Stimulated activated CD8-positive, alpha-beta memory T cell treated with anti-CD3 and anti-CD28 coated beads, Interleukin-12 subunit alpha, Interleukin-12 subunit beta, amount 100 ng/mL, for 24 hours (primary cell): ENCODE data around the gene HNRNPA3.
A peak's percentile ranks its signal among the peaks of the same experiment; 100 is the strongest.
"Not testable (repeated sequence)": the region's sequence is repeated elsewhere in the genome, so short reads cannot be mapped to it uniquely, and the experiment has no call there.

Source experiments
- DNase-seq: peaks from one replicate; pipeline ENCODE4 v3.0.0-alpha.2; 2020; ENCODE audit errors: extremely low read depth

Gene HNRNPA3

DNA sequence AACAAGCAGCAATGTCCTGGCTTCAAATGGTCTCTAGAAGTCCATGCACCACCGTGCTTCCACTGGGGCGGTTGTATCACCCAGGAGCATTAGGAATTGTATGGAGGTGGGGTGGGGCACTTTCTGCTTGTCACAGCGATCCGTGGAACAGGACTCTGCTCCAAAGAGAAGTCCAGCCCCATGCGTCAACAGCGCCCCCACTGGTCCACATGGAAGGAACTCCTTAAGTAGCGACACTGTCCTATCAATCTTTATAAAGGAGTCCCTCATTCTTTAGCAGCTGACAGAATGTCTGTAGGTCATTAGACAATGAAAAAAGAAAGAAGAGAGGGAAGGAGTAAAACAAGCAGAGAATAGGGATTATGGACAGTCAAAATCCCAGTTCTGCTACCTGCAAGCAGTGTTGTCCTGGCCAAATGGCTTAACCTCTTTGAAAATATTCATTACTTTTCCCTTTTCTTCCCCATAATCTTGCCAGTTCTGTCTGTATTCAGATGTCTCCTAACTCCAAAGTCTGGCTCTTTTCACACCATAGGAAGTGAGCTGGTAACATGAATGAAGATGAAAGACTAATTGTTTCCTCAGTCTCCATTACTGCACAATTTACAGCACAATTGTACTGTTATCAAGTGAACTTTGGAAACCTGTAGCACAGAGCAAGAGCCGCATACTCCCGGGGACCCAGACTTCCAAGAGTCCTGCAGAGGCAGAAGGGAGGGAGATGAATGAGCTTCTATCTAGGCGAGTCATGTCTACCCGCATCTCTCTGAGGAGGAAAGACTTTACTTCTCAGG, 42.0 kb downstream of the HNRNPA3 start:
- DNase-seq = no peak

DNA sequence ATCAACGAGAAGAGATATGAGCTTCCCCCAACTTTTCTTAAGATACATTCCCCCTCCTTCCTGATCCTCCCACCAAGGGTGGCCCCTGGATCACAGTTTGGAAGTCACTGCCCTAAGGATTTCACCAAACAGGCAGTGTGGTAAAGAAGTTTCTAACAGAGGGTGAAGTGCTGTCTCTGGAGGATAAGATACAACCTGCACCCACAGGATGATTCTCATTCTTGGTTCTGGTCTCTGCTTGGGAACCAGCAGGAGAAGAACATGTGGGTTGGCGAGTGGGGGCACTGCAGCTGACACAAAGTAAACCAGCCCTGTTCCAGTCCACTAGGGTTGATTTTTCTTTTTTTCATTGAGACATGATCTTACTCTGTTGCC, 42.6 kb downstream of the HNRNPA3 start:
- DNase-seq = no peak

DNA sequence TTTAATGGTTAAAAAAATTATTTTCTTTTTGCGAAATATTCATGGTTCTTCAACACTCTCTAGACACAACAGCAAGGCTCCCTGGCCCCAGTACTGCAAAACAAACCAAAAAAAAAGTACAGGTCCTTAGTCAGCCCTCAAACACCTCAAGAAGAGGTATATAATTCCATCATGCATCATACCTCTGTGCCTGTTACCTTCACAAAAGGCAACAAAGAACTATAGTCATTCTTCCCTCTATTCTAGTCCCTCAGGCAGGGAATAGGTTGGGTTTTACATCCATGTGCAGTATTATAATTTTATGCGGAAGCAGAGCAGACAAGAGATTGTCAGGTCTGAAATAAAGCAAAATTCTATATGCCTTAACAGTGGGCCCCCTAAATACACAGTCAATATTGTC, 43.4 kb downstream of the HNRNPA3 start:
- no peak for DNase-seq

DNA sequence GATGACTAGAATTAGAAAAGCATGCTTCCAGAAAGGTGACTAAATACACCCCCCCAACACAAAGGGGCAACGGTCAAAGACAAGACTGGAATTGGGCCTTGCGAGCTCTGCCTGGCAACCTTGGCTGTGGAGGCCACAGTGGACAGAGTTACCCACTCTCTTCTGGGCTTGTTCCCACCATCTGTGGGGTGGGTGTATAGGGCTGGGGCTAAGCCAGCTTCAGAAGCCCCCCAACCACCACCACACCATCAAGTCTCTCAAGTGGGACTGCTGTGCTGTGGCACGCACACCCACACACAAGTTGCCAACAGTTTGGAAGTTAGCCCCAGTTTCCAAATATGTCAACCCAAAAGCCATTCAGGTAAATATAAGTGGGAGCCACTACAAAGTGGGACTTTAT, 44.1 kb downstream of the HNRNPA3 start:
- DNase-seq = no peak

DNA sequence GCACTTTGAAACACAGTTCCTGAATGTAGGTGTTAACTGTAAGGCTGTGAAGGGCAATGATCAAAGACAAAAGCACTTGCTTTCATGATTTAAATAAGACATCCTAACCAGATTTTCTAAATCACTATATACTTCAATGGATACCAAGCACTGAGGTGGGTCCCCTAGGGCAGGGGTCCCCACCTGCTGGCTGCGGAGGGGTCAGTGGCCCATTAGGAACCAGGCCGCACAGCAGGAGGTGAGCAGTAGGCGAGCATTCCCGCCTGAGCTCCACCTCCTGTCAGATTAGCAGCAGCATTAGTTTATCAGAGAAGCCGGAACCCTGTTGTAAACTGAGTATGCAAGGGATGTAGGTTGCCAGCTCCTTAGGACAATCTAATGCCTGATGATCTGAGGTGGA, 44.9 kb downstream of the HNRNPA3 start:
- DNase-seq = no peak

DNA sequence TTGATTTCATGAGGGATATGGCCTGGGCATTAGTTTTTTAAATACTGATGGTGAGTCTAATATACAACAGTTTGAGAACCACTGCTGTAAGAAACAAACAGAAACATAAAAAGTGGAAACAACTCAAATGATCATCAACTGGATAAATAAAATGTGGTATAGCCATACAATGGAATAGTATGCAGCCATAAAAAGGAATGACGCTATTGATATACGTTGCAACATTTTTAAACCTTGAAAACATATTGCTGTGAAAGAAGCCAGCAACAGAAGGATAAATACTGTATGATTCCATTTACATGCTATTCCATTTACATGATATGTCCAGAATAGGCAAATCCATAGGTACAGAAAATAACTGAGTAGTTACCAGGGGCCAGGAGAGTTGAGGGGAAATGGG, 45.5 kb downstream of the HNRNPA3 start:
- no peak for DNase-seq

DNA sequence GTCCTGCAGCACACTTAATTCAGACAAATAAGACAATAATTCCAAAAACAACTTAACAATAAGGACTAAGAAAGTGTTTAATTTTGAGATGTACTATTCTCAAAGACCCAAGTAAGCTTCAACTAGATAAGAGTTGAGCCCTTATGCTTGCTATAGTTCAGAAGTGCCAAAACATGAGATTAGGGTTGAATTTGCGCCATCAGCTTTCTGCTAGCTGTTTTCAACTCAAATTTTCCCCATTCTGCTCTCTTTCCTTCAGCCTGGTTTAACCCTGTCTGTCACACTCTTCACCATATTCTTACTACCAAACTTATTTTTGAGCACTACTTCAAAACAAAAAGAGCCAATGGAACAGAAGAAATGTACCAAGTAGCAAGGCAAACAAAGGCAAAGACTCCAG, 47.8 kb downstream of the HNRNPA3 start:
- no peak for DNase-seq

DNA sequence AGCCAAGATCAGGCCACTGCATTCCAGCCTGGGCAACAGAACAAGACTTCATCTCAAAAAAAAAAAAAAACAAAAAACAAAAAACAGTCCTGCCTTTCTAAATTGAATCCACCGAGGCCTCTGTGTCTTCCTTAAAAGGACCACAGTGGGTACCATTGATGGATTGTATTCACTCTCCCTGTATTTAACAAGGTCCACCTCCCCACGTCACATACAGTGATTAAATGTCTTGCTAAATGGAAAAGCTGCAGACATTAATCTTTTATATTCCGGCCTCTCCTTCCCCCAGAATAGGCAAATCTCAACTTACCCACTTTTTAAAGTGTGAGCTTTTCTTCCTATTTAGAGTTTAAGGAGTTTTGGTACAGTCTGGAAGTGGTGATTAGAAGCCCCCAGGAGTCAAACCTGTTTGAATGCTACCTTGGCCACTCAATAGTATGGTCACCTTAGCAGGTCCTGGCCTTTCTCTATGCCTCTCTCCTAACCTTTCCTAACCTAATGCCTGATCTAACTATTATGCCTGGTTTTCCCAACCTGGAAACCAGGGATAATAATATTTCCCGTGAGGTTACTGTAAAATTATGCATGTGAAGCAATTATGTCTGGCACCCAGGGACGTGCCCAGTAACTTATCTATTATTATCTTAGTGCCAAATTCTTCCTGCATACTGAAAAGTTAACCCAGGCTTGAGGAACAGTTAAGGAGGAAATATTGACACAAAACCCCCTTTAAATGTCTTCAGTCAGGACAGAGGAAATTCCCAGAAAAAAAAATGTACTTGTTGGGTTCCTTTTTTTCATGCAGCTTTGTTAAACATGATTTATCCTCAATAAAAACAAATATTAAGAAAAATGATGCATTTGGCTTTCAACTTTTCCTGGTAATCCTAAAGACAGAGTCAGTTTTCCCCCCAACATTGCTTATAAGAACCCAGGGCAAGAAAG, 48.8 kb downstream of the HNRNPA3 start:
- no peak for DNase-seq

DNA sequence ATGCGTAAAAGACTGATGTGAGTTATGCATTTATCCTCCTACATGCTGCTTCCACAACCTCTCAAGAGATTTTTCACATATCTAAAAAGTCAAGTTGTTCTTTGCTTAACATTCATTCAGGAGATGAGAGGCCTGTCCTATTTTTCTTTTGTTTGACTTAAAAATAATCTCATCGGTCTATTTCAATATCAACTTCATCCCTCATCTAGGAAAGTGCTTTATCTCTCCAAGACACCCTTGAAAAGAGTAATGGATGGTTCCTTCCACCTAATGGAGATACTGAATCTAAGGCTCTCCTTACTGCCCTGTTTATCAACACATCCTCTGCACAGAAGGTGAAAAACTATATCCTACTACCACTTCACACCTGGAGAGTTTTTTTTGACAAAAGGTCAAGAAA, 49.5 kb downstream of the HNRNPA3 start:
- no peak for DNase-seq

DNA sequence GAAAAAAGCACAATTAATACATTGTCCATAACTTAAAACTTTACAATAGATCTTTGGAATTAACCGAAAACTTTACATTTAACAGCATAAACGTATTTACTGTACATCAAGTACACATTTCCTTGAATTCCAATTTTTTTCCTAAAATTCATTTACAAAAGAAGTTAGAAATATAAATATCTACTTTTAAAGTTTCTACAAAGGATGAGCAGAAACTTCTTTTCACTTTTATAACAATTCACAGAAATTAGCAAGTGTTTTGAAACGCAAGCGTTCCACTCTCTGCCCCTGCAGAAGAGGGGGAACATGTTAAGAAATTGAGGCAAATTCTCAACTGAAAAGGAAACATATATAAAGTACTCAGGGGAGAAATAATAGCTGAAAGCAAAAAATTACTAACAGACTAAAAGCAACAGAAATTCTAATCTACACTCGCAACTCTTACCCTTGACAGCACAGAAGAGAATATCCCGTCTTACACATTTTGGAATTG, 50.4 kb downstream of the HNRNPA3 start:
- no peak for DNase-seq

DNA sequence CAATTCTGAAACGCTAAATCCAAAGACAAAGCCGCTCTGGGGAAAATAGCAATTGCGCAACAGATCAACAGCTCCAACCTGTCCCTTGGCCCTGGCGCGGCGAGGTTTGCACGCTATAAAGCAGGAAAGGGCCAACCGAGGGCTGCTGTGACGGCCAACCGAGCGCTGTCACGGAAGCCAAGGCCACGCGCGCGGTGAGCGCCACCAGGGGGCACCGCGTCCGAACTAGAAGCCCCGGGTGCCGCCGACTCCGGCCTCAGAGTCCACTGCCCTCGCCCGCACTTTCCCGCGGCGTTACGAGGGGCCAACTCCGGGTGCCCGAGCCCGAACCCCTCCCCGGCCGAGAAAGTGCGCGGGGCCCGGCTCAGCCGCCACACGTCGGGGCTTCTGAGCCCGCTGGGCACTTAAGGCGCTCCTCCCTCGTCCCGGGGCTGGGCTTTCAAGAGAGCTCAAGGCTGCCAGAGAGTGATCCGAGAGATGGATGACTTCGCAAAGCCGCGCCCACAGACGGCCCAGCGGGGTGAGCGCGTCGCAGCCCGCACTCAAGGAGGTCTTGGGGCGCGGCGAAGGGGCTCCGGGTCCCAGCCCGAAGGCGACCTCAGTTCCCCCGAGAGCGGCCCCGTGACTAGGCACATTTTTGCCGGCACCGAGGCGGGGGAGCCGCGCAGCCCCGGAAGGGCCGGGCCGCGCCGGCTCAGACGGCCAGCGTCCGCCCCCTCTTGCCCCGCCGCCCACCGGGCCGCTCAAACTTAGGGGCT, 51.0 kb downstream of the HNRNPA3 start:
- DNase-seq = peak; percentile 81

DNA sequence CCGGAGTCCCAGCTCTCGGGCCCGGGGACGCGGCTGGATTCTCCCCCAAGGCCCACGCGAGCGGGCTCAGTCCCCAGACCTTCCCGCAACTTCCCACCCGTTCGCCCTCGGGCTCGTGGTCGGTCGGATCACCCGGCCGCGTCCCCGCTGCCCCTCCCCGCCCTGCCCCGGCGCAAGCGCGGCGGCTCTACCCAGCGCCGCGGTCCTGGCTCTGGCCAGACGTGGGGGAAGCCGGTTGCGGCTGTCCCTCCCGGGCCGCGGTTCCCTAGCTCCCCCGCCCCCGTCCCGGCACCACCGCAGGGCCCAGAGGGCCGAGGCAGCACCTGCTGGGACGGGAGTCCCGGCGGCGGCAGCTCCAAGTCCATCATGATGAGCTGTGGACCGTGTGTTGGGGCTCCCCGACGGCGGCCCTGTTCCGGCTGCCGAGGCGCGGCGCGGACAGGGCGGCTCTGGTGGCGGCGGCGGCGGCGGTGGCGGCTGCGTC, 51.7 kb downstream of the HNRNPA3 start:
- DNase-seq = no peak

DNA sequence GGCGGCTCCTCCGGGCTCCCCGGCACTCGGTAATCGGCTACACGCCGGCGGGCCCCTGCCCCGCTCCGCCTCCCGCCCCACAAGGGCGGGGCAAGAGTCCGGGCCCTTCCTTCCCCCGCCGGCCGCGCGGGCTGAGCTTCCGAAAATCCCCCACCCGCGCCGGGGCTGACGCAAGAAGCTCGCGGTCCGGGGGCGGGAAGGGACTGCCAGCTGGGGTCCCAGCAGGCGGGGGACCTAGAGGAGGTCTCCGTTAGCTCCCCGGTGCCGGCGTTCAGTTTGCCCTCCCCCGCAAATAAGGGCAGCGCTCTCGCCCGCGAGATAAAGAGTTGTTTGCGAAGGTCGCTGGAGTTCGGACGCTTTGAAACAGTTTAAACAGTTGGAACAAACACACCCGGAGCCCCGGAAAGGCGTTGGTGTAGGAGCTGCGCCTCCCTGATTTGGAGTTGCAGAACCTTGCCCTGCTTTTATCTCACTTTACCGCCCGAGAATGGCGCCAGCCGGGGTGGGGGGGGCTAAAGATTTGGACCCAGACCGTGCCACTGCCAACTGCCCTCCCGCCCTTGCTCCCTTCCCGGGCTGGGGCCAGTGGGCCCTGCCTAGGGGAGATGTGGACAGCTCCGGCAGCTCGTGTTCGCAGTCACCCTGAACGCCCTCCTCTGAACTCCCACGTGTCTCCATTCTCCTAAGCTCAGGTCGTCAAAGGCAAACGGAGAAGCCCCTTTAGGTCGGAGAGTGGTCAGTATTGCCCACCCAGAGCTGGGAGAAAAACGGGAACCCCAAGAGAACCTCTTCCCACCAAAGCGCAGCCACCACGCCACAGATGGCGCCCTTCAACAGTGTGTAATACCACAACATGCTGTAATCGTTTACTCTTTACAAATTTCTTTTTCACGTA, 52.3 kb downstream of the HNRNPA3 start, which contains the start of gene NFE2L2:
Gene NFE2L2 (minus strand): TSS at position 35 of the 895 bp plus-strand sequence. CDS start 151 bp downstream, outside the sequence.
- DNase-seq = peak; percentile 90

DNA sequence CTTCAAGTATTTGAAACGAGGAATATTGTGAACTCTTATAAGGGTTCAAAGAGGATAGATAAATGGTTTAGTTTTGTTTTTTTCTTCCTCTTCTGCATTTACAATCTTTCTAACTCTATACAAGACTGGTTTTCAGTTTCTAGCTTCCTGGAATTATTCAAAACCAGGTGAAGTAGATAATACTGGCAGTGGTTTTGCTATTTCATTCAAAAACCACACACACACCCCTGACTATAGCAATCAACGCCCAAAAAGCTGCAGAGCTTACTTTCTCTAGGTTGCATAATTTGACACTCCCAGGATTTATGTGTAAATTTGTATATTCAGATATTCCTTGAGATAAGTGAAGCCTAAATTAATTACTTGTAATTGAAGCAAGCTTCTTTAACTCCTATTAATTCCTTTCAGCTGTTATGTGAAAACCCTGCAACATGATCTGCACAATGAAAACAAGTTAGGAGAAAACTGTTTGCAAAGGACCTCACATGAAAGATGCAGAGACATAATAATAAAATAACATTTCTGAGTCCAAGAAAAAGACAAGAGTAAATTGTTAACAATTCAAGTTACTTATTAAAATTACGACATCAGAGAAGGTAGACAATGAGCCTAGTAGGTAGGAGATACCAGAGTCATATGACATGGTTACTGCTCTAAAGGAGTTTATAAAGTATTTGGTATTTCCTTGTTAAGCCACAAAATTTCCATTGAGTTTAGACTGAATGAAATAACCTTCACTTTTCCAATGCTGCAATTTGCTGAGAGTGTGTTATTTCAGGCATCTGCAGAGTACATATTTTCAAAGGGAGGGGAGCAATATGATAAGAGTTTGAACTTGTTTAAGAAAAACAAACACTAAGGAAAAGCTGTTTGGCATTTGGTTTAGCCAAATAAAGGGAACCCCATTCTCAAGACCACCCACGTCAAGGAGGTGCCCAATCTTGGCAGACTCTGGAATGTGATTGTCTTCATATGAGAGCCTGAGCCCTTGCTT, 53.5 kb downstream of the HNRNPA3 start:
- DNase-seq = no peak

DNA sequence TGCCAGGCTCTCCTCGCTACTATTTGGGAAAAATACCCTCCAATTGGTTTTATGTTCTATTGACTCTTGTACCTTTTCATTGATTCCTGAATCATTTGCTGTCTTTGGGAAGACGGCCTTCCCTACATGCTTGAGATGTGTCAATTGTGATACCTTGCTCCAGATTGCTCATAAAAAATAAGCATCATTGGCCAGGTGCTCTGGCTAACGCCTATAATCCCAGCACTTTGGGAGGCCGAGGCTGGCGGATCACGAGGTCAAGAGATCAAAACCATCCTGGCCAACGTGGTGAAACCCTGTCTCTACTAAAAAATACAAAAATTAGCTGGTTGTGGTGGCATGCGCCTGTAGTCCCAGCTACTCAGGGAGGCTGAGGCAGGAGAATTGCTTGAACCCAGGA, 54.4 kb downstream of the HNRNPA3 start:
- DNase-seq = not testable (repeated sequence)

DNA sequence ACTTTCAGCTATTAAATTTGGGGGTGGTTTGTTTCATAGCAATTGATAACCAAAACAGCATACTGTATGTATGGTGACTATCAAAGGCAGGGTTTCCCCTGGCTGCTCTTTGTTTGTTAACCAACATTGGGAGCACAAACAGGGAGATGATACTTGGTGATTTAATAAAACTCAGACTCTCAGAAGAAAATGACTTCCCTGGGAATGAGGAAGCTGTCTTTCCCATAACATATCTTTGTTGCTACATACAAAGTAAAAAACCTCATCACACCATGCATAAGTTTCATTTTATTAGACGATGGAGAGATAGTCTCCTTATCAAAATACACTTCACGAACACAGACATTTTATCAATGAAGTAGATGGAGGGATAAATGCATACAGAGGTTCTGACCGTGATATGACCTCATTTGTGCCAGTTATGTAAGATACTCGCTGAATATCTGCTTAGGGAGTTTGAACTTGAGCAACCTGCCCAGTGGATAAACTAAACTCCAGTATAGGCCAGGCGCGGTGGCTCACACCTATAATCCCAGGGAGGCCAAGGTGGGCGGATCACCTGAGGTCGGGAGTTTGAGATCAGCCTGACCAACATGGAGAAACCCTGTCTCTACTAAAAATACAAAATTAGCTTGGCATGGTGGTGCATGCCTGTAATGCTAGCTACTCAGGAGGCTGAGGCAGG, 55.7 kb downstream of the HNRNPA3 start:
- no peak for DNase-seq

DNA sequence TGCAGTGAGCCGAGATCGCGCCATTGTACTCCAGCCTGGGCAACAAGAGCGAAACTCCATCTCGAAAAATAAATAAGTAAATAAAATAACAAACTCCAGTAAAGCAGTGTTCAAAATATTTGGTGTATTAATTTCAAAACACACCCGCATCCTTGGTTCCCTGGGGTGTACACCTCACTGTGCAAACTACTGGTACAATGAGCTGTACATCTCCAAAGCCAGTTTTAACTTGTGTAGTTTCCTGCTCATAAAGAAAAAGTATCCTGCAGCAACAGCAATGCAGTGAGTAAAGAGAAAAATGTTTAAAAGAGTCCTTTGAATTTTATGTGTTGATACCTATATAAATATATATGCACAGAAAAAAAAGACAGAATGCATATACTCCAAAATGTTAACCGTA, 56.3 kb downstream of the HNRNPA3 start:
- DNase-seq = no peak

DNA sequence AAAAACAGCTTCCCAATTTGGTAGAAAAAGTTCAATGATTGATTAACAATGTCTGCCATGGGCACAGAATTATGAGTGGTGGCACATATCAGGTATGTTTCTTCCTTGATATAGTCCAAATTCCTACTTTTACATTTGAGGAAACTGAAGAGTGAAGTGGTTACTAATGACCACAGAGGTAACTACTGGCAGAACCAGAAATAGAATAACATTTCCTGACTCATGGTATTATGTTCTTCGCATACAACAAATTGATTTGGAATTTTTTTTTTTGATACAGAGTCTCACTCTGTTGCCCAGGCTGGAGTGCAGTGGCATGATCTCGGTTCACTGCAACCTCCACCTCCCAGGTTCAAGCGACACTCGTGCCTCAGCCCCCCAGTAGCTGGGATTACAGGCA, 57.9 kb downstream of the HNRNPA3 start:
- no peak for DNase-seq
